Measurements from ENCODE around the gene KRT80. TPM values are rescaled to one million over a fixed set of nuclear protein-coding genes. Genes with fewer than 3 reads are reported as not detected.

The KRT80 gene
- total and polyA plus RNA-seq, 2 of the 13 experiments (the other 11 are each of a cell fraction or from before 2014, with no cell fraction given), result 0.27 to 0.53 TPM

DNA sequence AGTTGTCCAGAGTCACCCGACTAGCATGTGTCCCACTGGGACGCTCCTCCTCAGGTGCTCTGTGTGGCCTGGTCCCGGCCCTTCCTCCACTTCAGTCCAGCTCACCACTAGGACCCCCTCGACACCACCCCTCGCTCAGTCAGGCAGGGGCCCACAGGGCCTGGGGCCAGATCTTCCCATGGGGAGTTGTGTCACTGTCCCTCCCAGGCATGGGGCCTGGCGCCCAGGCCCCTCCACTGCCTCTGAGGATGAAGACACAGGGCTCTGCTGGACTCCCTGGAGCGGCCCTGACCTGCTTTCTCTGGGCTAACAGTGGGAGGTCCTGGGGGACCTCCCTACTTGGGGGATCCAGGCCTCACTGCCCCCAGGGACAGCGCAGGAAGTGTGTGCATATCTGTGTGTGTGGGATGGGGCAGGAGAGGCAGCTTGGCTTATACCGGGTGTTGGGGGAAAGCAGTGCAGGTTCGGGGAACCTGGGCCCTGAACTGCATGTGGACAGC, 43.8 kb downstream of the KRT80 start:
- DNase-seq (ENCODE audit: low spot score) (no peak), ATAC-seq (no peak), FAIRE-seq (no peak)
- TF ChIP-seq SOX13 (IDR thresholded peaks at IDR 0.05), result no peak
- TF ChIP-seq SOX13 (CRISPR knock-in tag; conservative IDR thresholded peaks at IDR 0.05 in 1 of 2, IDR thresholded peaks at IDR 0.05 in 1 of 2), result no peak
- no peak for TF ChIP-seq ZBTB1 (CRISPR knock-in tag; IDR thresholded peaks at IDR 0.05; ENCODE audit: borderline replicate concordance)
- no peak for TF ChIP-seq RORA (CRISPR knock-in tag; IDR thresholded peaks at IDR 0.05)
- no peak for TF ChIP-seq ZNF570 (CRISPR knock-in tag; IDR thresholded peaks at IDR 0.05; ENCODE audit: borderline replicate concordance)
- no peak for TF ChIP-seq HNRNPLL (IDR thresholded peaks at IDR 0.05; ENCODE audit: low read depth, low read length, poor library complexity, severe bottlenecking)
- TF ChIP-seq ZNF546 (CRISPR knock-in tag; conservative IDR thresholded peaks at IDR 0.05), result no peak
- no peak for TF ChIP-seq GLI4 (CRISPR knock-in tag; IDR thresholded peaks at IDR 0.05; ENCODE audit: borderline replicate concordance)
- TF ChIP-seq RNF219 (CRISPR knock-in tag; IDR thresholded peaks at IDR 0.05), result no peak
- no peak overlapping the region for H3K9ac ChIP-seq (ENCODE audit: insufficient read depth, low read depth, low read length)
- no peaks in the 10 kb centered on the region for H3K36me3 ChIP-seq (replicated peaks in 1 of 2; ENCODE audit: control insufficient read depth in 1 of 2, insufficient read depth in 2 of 2, low read length in 2 of 2)
- no peaks in the 10 kb centered on the region for H3K79me2 ChIP-seq (ENCODE audit: insufficient read depth, low read length)
- whole genome bisulfite sequencing (ENCODE audit: low lambda C conversion rate), result no CpG with 5 or more reads among the region's 10 CpGs
- H2AFZ ChIP-seq (ENCODE audit: low read length), result no peak overlapping the region
- no peaks in the 10 kb centered on the region for H3K9me3 ChIP-seq (ENCODE audit: low read length)
- H3K27ac ChIP-seq (ENCODE audit: extremely low read length, insufficient read depth, low read length), result no peak overlapping the region
- in situ Hi-C loops (cut with HindIII; ENCODE audit: extremely low pct_ligation_motif_present, low pct_unique_long_range_greater_than_20kb), result loop anchor here (5.0 to 25.0 kb wide), 4 partner anchors 179 to 839 kb away; no protein-coding TSS in a partner anchor
- ChIA-PET POLR2A (interaction anchor here (1.2 kb wide), 1 partner anchor 845 kb away, joined by 3 read pairs; no protein-coding TSS in a partner anchor), CTCF (ENCODE audit: low intra/inter-chr PET ratio, low total read pairs) (no interaction called here)
- H3K4me1 ChIP-seq (ENCODE audit: insufficient read depth, low read length), result peaks cover 7% of the 10 kb centered on the region; the same call in 1 of the 2 replicates
- no TSS peak for BruUV-seq (replicated peaks)
- intact Hi-C loops (cut with micrococcal nuclease; ENCODE audit: unreplicated experiment), result no loop called here
- no peak overlapping the region for H3K4me3 ChIP-seq (replicated peaks in 1 of 3; ENCODE audit: insufficient read depth in 1 of 3, low read depth in 2 of 3, low read length in 3 of 3)
- no peak overlapping the region for H3K4me2 ChIP-seq (ENCODE audit: low read depth, low read length)
- no peaks in the 10 kb centered on the region for H4K20me1 ChIP-seq (ENCODE audit: insufficient read depth, low read length)
- peaks cover 1 to 3% of the 10 kb centered on the region in 2 experiments; a peak in 1 of 5 replicates for H3K27me3 ChIP-seq (ENCODE audit: control insufficient read depth in 1 of 2, insufficient read depth in 2 of 2, low read length in 2 of 2)
